Natural killer cell treated with Interleukin-12 subunit alpha and Interleukin-12 subunit beta and Interleukin-15 and Interleukin-18, amount 100 ng/mL, for 72 hours (primary cell): ENCODE data around the gene ZNF680. TPM values are rescaled to one million over a fixed set of nuclear protein-coding genes. Genes with fewer than 3 reads are reported as not detected.

Experiments used
- ATAC-seq, 2 donors: fragments of 150-1000 bp; cut with Tn5 transposase in 1 of 2; sonication (Bioruptor Pico), chemical (Tn5 transposase) in 1 of 2; 2 replicates each; pipeline ENCODE4 v1.10.0; 2021
- DNase-seq: peaks from one replicate; pipeline ENCODE4 v3.0.0; 2022; ENCODE audit warnings: low spot score
- H3K27ac Mint-ChIP-seq, 2 donors: 1 replicate in 1 of 2; 2 replicates in 1 of 2; pipeline ENCODE4 v1.8.0; 2022; ENCODE audit warnings: mixed read lengths in 2 of 2, mild to moderate bottlenecking in 1 of 2, moderate library complexity in 1 of 2
- H3K27me3 Mint-ChIP-seq, 2 donors: 1 replicate in 1 of 2; 2 replicates in 1 of 2; pipeline ENCODE4 v1.8.0; 2022; ENCODE audit warnings: mixed read lengths in 2 of 2
- H3K36me3 Mint-ChIP-seq: one replicate; pipeline ENCODE4 v1.8.0; 2022; ENCODE audit warnings: mixed read lengths
- H3K4me1 Mint-ChIP-seq, 2 donors: 1 replicate in 1 of 2; 2 replicates in 1 of 2; pipeline ENCODE4 v1.8.0; 2022; ENCODE audit warnings: low read depth in 2 of 2, mixed read lengths in 2 of 2, mild to moderate bottlenecking in 1 of 2
- H3K4me3 Mint-ChIP-seq: one replicate; pipeline ENCODE4 v1.8.0; 2022; ENCODE audit warnings: mixed read lengths
- H3K9me3 Mint-ChIP-seq: 2 replicates; pipeline ENCODE4 v1.8.0; 2022; ENCODE audit warnings: mixed read lengths
- total RNA-seq, 2 donors: library from RNA; stranded (reverse); gene quantifications; one replicate each; pipeline ENCODE4 v1.2.3, GENCODE V29; 2022

The ZNF680 gene
- total RNA-seq, 2 donors from 2014 or later, result 14.3 to 15.0 TPM

DNA sequence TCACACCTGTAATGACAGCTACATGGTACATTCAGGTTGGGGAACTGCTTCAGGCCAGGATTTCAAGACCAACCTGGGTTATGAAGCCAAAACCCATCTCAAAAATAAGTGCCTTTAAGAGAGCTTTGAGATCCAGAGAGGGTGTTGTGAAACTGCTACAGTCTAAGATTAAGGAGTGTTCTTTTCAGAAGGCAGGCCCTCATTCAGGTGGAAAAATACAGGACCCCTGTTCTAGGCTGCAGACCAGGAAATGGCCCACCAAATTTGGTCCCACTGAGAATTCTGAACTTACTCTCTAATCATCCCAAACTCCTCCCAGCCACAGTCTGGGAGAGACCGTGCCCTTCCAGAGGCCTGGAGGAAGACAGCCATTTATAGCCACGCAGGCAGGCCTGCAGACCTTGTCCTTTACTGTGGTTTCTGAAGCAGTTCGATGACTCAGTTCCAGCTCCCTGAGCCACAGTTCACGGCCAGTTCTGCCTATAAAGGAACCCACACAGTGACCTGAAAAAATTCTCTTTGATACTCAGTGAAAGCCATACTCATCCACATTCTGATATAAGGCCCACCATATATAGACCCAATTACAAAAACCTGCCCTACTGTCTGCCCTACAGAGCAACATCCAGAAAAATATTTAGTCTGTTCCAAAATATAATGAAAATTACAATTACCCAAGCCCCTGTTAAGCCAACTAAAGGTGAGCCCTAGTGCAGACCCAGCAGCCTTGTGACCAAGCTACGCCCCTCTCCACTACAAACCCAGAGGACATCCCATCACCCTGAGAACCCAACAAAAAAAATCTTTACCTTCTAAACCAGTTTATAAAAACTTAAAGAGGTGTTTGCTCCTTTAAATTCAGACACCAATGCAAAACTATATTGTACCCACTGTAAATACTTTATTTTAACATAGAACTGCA is 21.2 kb downstream of the ZNF680 start:
- DNase-seq, result no peak
- peak; percentile 60 to 63 for ATAC-seq
- peaks cover 9% of the 10 kb centered on the region for H3K36me3 Mint-ChIP-seq
- peak overlapping the region; percentile 1 for H3K4me3 Mint-ChIP-seq
- H3K9me3 Mint-ChIP-seq, result no peaks in the 10 kb centered on the region
- H3K4me1 Mint-ChIP-seq, result peaks cover 1 to 11% of the 10 kb centered on the region in 2 donors
- H3K27ac Mint-ChIP-seq, result peak overlapping the region in 1 of 2 donors; percentile 5
- H3K27me3 Mint-ChIP-seq, result no peaks in the 10 kb centered on the region

DNA sequence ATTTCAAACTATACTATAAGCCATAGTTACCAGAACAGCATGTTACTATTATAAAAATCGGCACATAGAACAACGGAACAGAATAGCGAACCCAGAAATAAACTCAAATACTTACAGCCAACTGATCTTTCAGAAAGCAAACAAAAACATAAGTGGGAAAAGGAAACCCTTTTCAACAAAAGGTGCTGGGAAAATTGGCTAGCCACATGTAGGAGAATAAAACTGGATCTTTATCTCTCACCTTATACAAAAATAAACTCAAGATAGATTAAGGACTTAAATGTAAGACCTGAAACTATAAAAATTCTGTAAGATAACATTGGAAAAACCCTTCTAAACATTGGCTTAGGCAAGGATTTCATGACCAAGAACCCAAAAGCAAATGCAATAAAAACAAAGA is 29.1 kb downstream of the ZNF680 start:
- Mint-ChIP-seq H3K4me1 (peaks cover 6 to 20% of the 10 kb centered on the region in 2 donors), H3K36me3 (peaks cover 79% of the 10 kb centered on the region), H3K4me3 (no peak overlapping the region), H3K9me3 (peaks cover 29% of the 10 kb centered on the region), H3K27me3 (no peaks in the 10 kb centered on the region), H3K27ac (no peak overlapping the region)
- no peak for ATAC-seq
- DNase-seq, result no peak

DNA sequence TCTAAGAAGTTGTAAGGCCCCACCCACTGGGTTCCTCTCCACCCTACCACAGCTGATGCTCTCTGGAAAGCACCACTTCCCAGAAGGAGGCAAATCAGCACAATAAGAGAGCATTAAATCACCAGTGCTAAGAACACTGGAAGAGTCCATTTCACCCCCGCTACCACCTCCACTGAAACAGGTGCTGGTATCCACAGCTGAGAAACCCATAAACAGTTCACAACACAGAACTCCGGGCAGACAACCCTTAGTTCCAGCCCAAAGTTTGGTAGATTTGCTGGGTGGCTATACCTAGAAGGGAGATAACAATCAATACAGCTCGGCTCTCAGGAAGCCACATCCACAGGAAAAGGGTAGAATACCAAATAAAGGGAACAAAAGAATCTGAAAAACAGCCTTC is 34.1 kb downstream of the ZNF680 start:
- Mint-ChIP-seq H3K9me3 (peaks cover 21% of the 10 kb centered on the region), H3K27ac (no peak overlapping the region), H3K27me3 (no peaks in the 10 kb centered on the region)

DNA sequence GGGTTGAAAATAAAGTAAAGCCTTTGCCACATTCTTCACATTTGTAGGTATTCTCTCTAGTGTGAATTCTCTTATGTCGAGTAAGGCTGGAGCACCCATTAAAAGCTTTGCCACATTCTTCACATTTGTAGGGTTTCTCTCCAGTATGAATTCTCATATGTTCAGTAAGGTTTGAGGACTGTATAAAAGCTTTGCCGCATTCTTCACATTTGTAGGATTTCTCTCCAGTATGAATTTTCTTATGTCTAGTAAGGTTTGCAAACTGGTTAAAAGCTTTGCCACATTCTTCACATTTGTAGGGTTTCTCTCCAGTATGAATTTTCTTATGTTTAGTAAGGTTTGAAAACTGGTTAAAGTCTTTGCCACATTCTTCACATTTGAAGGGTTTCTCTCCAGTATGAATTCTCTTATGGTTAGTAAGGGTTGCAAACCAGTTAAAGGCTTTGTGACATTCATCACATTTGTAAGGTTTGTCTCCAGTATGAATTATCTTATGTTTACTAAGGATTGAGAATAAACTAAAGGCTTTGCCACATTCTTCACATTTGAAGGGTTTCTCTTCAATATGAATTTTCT is 41.4 kb downstream of the ZNF680 start:
- Mint-ChIP-seq H3K4me1 (peaks cover 0 to 6% of the 10 kb centered on the region in 2 donors), H3K27ac (no peak overlapping the region), H3K36me3 (peaks cover 77% of the 10 kb centered on the region), H3K9me3 (peaks cover 28% of the 10 kb centered on the region), H3K4me3 (no peak overlapping the region), H3K27me3 (no peaks in the 10 kb centered on the region)
- ATAC-seq, result no peak
- DNase-seq, result no peak

More for the DNA sequence above, 34.1 kb downstream of the ZNF680 start:
- H3K4me3 Mint-ChIP-seq, result no peak overlapping the region
- no peak for ATAC-seq
- peaks cover 69% of the 10 kb centered on the region for H3K36me3 Mint-ChIP-seq
- no peak for DNase-seq
- H3K4me1 Mint-ChIP-seq, result peaks cover 6 to 15% of the 10 kb centered on the region in 2 donors

DNA sequence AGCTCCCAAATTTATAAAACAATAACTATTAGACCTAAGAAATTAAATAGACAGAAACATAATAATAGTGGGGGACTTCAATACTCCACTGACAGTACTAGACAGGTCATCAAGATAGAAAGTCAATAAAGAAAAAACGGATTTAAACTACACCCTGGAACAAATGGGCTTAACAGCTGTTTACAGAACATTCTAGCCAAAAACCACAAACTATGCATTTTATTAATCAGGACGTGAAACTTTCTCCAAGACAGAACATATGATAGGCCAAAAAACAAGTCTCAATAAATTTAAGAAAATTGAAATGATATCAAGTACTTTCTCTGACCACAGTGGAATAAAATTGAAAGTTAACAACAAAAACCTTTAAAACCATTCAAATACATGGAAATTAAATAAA is 46.4 kb downstream of the ZNF680 start:
- peaks cover 34% of the 10 kb centered on the region for H3K9me3 Mint-ChIP-seq
- no peak for DNase-seq
- no peak overlapping the region for H3K4me3 Mint-ChIP-seq
- H3K27ac Mint-ChIP-seq, result no peak overlapping the region
- H3K4me1 Mint-ChIP-seq, result peaks cover 0 to 6% of the 10 kb centered on the region in 2 donors
- H3K36me3 Mint-ChIP-seq, result peaks cover 56% of the 10 kb centered on the region
- no peak for ATAC-seq
- no peaks in the 10 kb centered on the region for H3K27me3 Mint-ChIP-seq

DNA sequence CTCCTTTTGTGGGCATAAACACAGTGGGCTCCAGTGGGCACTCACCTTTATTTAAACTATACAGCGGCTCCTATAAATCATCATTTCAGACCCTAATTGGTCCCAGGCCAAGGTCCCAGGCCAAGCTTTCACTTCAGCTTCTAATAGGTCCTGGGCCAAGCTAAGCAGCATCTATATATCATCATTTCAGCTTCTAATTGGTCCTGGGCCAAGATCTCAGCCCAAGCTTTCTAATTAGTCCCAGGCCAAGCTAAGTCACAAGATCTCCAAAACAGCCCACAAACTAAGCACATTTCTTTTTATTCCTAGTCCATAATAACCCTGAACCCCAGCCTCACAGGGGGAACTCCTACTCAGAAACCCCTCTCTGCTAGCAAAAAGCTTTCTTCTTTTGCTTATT is 47.1 kb downstream of the ZNF680 start:
- H3K36me3 Mint-ChIP-seq, result peaks cover 50% of the 10 kb centered on the region
- H3K27ac Mint-ChIP-seq, result no peak overlapping the region
- peaks cover 0 to 6% of the 10 kb centered on the region in 2 donors for H3K4me1 Mint-ChIP-seq
- DNase-seq (no peak), ATAC-seq (no peak)
- H3K4me3 Mint-ChIP-seq, result no peak overlapping the region
- no peaks in the 10 kb centered on the region for H3K27me3 Mint-ChIP-seq
- H3K9me3 Mint-ChIP-seq, result peaks cover 29% of the 10 kb centered on the region

DNA sequence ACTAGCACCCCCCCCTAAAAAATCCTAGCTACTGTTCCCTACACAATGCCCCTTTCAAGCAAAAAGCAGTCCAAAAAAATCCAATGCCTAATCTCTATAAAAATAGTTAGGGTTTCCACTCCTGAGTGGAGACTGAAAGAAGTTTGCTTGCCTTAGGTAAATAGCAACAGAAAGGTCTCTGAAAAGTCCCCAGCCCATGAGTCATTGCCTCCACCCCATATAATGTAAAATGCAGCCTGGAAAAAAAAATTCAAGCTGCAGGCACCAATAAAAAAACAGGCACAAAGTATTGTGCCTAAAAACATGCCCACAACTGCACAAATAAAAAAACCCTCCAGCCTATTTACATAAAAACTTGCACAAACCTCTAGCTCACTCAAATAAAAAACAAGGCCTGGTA is 47.5 kb downstream of the ZNF680 start:
- H3K36me3 Mint-ChIP-seq, result peaks cover 47% of the 10 kb centered on the region
- H3K27ac Mint-ChIP-seq, result no peak overlapping the region
- H3K27me3 Mint-ChIP-seq, result no peaks in the 10 kb centered on the region
- peaks cover 0 to 6% of the 10 kb centered on the region in 2 donors for H3K4me1 Mint-ChIP-seq
- peaks cover 29% of the 10 kb centered on the region for H3K9me3 Mint-ChIP-seq
- ATAC-seq, result no peak
- no peak overlapping the region for H3K4me3 Mint-ChIP-seq
- DNase-seq, result no peak

DNA sequence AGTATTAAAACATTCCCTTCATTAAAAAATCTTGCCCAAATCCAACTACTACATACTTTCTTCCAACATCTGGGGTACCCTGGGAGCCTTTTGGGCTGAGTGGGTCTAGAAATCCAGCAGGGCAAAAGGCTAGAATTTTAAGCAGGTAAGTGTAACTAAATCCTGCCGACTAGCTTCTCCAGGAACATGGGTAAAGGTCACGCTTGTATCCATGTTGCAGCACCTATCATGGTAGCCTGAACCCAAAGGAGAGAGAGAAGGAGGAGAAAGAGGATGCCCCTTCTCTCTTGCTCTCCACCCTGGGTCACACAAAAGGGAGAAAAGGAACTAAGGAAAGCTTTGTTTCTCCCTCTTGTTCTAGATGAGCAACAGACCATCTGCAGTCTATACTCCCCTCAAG is 53.3 kb downstream of the ZNF680 start:
- no peaks in the 10 kb centered on the region for H3K4me1 Mint-ChIP-seq
- ATAC-seq (no peak), DNase-seq (no peak)
- H3K27ac Mint-ChIP-seq, result no peak overlapping the region
- H3K9me3 Mint-ChIP-seq, result peaks cover 6% of the 10 kb centered on the region
- no peak overlapping the region for H3K4me3 Mint-ChIP-seq
- no peaks in the 10 kb centered on the region for H3K27me3 Mint-ChIP-seq
- peaks cover 27% of the 10 kb centered on the region for H3K36me3 Mint-ChIP-seq

DNA sequence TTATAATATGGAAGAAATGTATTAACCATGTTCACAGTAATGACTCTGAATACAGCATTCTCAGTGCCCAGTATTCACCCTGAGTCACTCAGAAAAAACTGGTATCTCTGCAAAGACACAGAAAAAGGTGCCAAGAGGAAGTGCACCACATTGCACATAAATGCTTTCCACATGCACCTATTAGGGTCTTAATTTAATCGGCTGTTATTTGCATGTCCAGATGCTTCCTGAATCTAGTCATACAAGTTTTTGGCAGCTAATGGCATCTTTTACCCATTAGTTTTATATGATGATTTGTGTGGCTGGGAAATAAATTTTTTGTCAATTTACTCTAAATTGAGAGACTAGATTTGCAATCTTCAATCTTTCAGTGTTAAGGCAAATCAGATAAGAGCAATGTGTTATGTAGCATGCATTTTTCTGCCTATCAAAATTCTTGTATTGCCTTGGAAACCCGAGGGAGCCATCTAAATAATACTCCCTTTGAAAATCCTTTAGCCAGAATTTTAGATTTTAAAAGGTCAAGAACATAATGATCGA is 58.2 kb downstream of the ZNF680 start:
- Mint-ChIP-seq H3K27ac (no peak overlapping the region), H3K4me3 (no peak overlapping the region)

DNA sequence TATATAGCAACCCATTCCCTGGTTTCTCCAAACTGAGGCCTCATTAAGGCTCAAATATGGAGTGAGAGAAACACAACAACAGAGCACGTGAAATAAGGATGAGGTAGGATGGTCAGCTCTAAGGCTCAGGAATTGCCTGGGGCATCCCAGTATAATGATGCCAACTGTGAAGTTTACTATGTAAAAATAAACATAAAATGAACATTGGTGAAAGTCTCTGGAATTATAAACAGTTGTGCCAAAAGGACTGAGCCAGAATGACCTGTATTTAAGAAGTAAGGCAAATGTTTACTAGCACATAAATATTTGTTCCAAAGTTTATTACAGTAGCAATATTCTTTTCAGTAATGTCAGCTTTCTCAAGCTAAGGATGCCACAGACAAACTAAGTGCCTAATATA is 64.6 kb downstream of the ZNF680 start:
- H3K4me1 Mint-ChIP-seq, result no peaks in the 10 kb centered on the region

More for the DNA sequence above, 58.2 kb downstream of the ZNF680 start:
- peaks cover 41% of the 10 kb centered on the region for H3K36me3 Mint-ChIP-seq
- no peaks in the 10 kb centered on the region for H3K27me3 Mint-ChIP-seq
- no peaks in the 10 kb centered on the region for H3K4me1 Mint-ChIP-seq
- no peak for ATAC-seq
- peaks cover 18% of the 10 kb centered on the region for H3K9me3 Mint-ChIP-seq
- no peak for DNase-seq

DNA sequence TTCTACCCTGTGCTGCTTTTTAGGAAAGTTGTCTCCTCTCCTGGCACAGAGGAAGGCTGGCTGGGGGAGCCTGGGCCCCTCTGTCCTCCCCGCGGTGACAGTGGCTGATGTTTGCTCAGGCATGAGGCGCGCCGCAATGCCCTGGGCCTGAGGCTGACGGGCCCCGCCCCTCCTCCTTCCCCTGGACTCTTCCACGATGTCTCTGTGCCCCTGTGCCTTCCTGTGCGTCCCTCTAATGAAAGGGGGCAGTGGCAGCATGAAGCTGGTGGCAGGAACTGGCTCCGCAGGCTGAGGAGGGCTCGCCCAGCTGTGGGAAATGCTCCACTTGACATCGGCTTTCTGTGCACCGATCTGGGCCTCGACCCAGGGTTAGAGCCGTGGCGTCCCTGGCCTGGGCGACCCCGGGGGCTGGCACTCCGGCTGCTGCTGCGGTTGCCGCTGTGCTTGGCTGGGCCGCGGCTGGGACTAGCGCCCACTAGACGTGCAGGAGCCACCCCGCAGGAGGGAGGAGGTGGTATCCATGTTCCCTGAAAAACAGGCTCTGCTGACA is 67.9 kb downstream of the ZNF680 start:
- peaks cover 12% of the 10 kb centered on the region for H3K36me3 Mint-ChIP-seq
- no peaks in the 10 kb centered on the region for H3K4me1 Mint-ChIP-seq
- H3K9me3 Mint-ChIP-seq, result peaks cover 8% of the 10 kb centered on the region
- no peak for DNase-seq
- H3K4me3 Mint-ChIP-seq, result no peak overlapping the region
- no peak overlapping the region for H3K27ac Mint-ChIP-seq
- no peak for ATAC-seq
- H3K27me3 Mint-ChIP-seq, result no peaks in the 10 kb centered on the region

More for the DNA sequence above, 64.6 kb downstream of the ZNF680 start:
- DNase-seq (no peak), ATAC-seq (no peak)
- Mint-ChIP-seq H3K27ac (no peak overlapping the region), H3K36me3 (peaks cover 20% of the 10 kb centered on the region), H3K27me3 (no peaks in the 10 kb centered on the region), H3K4me3 (no peak overlapping the region), H3K9me3 (peaks cover 12% of the 10 kb centered on the region)

DNA sequence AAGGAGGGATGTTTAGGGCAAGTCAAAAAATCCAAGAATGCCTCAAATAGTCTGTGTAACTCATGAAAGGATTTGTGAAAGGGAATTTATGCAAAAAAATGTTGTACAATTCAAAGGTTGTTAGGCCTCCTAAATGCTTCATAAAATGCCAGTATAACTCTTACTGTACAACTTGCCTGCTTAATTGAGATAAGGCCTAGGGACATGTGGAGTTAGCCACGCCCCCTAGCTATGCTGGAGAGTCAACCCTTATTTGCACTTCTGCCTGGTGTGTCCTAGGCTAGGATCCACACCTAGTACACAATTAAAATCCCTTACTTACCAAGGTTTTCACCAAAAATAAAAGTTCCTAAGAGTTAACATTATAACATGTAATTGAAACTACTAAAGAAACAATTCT is 77.2 kb downstream of the ZNF680 start:
- Mint-ChIP-seq H3K27ac (no peak overlapping the region), H3K27me3 (no peaks in the 10 kb centered on the region), H3K4me1 (no peaks in the 10 kb centered on the region), H3K36me3 (no peaks in the 10 kb centered on the region), H3K9me3 (peaks cover 11% of the 10 kb centered on the region), H3K4me3 (no peak overlapping the region)
- ATAC-seq (no peak), DNase-seq (no peak)
